Germinal center (tissue), 1 donor: ENCODE data around the gene TOR1B.
"Not testable (repeated sequence)": the region's sequence is repeated elsewhere in the genome, so short reads cannot be mapped to it uniquely, and the experiment has no call there.

Experiments
- DNase-seq: peaks from one replicate; pipeline ENCODE4 v3.0.0; 2012; ENCODE audit warnings: mixed read lengths, low spot score

TOR1B gene

DNA sequence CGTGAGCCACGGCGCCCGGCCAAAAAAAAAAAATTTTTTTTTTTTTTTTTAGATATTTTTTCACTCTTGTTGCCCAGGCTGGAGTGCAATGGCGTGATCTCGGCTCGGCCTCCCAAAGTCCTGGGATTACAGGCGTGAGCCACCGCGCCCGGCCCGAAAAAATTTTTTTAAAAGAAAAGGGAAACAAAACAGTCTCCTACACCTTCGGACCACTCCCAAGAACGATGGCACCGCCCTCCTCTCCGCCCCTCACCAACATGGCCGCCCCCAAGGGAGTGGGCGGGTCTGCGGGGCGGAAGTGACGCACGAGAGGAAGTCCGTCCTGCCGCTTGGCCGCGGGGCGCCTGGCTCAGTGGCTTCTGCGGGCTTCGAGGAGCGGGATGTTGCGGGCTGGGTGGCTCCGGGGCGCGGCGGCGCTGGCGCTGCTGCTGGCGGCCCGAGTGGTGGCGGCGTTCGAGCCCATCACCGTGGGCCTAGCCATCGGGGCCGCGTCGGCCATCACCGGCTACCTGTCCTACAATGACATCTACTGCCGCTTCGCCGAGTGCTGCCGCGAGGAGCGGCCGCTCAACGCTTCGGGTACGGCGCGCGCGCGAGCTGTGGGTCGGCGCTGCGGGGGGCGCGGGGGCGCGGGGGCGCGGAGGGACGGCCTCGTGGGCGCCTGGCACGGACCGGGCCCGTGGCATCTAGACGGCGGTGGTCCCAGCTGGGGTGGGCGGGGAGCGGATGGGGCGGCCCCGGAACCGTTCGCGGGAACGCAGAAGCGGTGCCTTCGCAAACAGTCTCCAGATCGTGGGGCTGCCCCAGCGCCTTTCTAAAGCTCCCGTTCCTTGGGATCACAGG is at the start of gene TOR1B:
TOR1B (plus strand) TSS at position 352 of the 843 bp plus-strand sequence; CDS start at position 381, 29 bp downstream.
- peak; percentile 85 for DNase-seq

- no peak for DNase-seq
Observed at GRCh38 chr9:129755151-129755550, 47.8 kb upstream of the TOR1B start.

DNA sequence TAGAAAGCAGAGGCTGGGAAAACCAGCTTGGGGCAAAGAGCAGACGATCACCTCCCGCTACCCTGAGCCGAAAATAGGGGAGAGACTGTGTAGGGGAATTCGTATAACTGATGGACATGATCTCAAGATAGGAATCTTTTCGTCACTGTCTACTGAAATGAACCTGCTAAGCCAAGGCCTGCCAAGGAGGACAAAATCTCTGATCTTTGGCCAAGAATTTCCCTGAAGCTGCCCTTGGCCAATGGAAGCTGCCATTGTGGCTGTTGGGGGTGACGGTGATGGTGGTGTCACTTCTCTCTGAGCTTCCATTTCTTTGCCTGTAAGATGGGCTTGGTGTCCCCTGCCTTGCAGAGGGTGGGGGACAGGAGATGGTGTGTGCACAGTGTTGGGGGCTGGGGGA is 46.8 kb upstream of the TOR1B start:
- DNase-seq = no peak

GRCh38 chr9:129757045-129757444 is 45.9 kb upstream of the TOR1B start:
- no peak for DNase-seq

DNA sequence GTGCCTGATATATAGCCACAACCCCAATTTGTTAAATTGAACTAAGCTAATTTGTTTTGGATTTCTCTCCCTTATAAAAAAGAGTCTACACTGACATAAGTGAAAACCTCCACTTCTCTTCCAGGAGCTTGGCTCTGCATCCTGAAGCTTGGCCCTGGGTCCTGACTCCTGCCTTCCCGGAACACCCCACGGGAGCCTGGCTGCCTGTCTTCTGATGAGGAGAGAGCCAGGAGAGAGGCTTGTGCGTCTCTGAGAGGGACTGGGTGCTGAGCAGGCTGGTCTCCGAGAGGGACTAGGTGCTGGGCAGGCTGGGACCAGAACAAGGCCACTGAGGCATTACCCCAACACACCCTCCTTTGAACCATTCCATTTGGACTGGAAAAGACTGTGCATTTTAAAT is 43.7 kb upstream of the TOR1B start:
- DNase-seq = no peak

DNA sequence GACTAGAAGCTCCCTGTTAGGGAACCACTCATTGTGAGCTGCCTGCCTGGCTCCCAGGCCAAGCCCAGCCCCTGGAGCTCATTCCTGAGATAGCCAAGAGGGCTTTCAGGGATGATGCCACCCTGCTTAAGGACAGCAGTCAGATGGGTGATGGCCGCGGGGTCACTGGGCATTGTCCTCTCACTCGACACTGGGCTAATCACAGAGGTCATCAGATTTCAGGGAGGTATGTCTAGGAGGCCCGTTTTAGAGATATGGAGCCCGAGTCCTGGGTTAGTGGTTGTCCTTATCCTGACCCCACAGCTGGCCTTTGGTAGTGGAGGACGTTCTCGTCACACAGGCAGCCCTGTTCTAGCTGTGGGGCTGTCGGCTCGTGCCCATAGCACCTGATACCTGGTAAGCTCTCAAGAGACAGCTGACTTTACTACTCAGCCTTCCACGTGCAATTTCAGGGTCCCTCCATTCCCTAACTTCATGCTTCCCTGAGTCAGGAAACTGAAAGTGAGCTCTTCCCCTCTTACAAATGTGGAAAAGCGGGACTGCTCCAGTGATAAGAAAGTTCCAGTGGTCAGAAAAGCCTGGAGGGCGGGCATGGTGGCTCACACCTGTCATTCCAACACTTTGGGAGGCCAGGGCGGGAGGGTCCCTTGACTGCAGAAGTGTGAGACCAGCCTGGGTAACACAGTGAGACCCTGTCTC is 43.0 kb upstream of the TOR1B start:
- no peak for DNase-seq

DNA sequence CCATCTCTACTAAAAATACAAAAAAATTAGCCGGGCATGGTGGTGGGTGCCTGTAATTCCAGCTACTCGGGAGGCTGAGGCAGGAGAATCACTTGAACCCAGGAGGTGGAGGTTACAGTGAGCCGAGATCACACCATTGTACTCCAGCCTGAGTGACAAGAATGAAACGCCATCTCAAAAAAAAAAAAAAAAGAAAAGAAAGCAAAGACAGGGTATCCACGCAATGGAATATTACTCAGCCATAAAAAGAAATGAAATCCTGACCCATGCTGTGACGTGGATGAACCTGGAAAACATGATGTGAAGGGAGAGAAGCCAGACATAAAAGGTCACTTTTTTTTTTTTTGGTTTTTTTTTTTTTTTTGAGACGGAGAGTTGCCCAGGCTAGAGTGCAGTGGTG is 42.2 kb upstream of the TOR1B start:
- not testable (repeated sequence) for DNase-seq

GRCh38 chr9:129761293-129761900 is 41.6 kb upstream of the TOR1B start:
- no peak for DNase-seq

GRCh38 chr9:129761901-129762369 is 41.0 kb upstream of the TOR1B start:
- no peak for DNase-seq

GRCh38 chr9:129762370-129762984 is 40.5 kb upstream of the TOR1B start:
- DNase-seq = not testable (repeated sequence)

DNA sequence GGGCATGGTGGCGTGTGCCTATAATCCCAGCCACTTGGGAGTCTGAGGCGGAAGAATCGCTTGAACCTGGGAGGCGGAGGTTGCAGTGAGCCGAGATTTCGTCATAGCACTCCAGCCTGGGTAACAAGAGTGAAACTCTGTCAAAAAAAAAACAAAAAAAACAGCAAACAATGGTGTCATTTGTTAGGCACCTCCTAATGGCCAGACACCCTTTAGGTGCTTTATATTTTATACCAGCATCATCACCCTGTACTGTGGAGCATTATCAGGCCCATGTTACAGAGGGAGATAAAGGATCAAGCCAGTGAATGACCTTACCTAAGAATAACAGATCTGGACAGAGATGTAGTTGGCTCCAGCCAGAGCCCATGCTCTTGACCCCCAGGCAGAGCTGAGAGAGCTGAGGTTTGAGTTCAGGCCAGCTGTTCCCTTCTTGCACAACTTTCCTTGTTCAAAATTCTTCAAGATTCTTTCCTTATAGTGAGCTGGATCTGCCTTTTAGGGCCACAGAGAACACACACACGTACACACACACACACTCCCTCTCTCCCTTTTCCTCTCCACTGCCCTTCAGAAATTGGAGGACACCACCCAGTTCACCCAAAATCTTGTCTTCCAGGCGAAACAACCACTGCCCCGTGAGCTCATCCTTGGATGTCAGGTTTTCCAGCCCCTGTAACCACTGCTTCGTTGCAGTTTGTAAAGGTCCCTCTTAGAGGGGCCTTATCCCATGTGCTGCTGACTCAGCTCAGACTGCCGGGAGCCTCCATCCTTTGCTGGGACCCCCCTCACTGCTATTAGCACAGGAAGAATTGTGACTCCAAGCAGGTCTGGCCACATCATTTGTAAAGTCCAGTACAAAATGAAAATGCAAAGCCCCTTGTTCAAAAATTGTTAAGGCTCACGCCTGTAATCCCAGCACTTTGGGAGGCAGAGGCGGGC is 39.7 kb upstream of the TOR1B start:
- DNase-seq = no peak

- DNase-seq = no peak
Observed at GRCh38 chr9:129765764-129766317, 37.1 kb upstream of the TOR1B start.

DNA sequence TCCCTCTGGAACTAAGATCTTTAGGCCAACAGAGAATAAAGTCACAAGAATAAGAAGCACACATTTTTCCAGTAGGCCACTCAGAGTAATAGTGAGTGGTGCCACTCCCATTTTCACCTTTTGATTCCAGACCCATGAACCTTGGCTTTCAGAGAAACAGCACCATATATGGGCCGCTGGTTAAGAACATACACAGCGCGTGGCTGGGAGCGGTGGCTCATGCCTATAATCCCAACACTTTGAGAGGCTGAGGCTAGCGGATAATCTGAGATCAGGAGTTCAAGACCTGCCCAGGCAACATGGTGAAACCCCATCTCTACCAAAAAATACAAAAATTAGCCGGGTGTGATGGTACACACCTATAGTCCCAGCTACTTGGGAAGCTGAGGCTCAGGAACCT is 34.5 kb upstream of the TOR1B start:
- DNase-seq = no peak

DNA sequence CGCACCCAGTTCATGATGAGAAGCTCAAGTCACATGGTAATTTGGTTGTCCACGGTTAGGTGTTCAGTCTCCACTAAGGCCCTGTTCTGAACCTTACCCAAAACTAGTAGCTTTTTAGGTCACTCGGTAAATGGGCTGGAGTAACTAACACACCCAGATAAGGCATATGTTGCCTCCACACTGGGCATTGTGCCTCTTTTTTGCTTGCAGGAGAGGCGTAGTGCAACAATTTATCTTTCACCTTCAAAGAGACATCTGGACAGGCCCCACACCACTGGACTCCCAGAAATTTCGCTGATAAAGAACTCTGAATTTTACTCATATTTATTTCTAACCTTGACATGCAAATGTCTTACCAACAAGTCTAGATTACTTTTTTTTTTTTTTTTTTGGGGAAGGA is 33.3 kb upstream of the TOR1B start:
- DNase-seq = no peak

DNA sequence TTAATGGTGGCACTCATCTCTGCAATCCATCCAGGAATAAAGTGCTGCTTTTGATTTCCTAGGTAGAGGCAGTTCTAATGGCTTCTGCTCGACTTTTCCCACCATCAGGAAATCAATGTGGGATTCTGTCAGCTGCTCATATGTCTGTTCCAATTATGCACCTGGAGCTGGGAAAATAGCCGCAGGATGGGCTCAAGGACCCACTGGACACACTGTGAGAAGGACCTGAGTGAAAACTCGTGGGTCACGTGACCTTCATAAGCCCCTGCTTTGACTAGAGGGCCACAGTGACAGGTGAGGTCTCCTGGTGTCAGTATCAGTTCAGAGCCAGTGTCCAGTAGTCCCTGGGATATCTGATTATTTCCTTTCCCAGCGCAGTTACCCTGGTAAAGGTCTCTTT is 32.2 kb upstream of the TOR1B start:
- DNase-seq = no peak

DNA sequence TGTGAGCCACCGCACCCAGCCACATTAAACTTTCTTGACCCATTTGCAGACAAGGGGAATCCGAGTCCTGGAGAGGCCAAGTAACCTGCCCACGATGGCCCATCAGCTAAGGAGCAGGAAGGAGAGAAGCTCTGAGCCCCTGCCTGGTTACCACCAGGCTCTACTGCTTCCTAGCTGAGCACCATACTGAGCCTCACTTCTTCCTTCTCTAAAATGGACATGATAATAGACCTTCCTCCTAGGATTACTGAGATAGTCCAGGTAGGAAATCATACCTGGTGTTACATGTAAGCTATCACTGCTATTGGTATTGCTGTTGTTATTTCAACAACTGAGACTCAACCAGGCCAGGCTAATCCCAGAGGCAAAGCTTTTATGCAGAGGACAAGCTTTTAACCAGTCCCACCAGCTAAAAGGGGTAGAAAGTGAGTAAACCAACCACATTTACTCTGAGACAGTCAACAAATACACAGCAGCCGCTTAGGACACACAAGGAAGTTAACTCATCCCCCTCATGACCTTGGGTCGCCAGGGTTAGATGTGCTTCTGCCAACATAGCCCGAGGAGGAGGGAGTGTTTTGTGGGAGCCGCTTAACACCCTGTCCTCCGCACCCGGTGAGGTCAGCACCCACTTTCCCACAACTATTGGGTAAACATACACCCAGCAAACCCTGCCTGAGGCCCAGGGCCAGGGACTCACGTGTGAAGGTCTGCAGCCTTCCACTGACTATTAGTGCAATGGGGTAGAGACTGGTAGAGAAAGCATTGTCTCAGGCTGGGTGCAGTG is 29.5 kb upstream of the TOR1B start:
- DNase-seq = no peak

GRCh38 chr9:129774791-129775447 is 28.1 kb upstream of the TOR1B start:
- DNase-seq = no peak

- no peak for DNase-seq
Observed at GRCh38 chr9:129775448-129775798, 27.6 kb upstream of the TOR1B start.

DNA sequence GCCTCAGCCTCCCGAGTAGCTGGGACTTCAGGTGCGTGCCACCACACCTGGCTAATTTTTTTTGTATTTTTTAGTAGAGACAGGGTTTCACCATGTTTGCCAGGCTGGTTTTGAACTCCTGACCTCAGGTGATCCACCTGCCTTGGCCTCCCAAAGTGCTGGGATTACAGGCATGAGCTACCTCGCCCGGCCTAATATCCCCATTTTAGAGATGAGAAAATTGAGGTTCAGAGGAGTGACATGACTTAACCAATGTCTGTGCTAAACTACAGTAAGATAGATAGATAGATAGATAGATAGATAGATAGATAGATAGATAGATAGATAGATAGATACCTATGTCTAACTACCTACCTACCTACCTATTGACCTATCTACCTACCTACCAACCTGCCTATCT is 26.9 kb upstream of the TOR1B start:
- not testable (repeated sequence) for DNase-seq

GRCh38 chr9:129776566-129776937 is 26.4 kb upstream of the TOR1B start:
- no peak for DNase-seq
